ENCODE results near the gene TICRR.

TICRR gene

DNA sequence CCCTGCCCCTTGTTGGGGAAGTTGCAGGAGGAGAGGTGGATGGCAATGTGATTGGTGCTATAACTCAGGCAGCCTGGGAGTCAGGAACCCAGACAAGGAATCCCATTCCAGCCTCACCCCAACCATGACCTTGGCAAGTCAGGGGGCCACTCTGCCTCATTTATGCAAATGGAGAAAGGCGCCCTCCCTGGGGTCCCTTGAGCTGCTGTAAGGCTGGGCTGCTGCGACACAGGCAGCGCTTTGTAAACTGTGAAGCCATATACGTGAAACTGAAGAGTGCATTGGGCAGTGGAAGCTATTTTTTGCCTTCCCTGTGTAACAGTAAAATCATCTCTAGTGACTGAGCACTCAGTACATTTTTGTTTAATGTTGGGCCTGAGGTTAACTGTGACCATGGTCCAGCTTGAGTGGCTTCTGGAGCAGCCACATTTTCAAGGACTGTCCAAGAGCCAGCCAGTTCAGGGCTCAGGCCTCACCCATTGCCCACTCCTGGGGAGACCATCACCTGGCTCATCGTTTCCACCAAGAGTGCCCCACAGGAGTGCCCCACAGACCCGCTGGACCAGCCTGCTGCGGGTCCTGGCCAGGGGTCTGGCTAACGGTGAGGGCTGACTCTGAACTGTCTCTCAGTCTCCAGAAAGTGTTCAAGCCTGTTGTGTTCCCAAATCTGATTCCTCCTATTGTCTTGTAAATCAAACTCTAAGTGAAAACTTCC is 52.1 kb downstream of the TICRR start:
- H3K79me1 ChIP-seq (ENCODE audit: low read length) = no peaks in the 10 kb centered on the region
- no peak overlapping the region for H4K12ac ChIP-seq (ENCODE audit: low read depth, low read length)
- H3K18ac ChIP-seq (ENCODE audit: low read length) = no peak overlapping the region
- no peak overlapping the region for H3K4ac ChIP-seq (ENCODE audit: low read depth, low read length)
- no peak overlapping the region for H3K27ac ChIP-seq (ENCODE audit: low read depth, low read length)
- no peak overlapping the region for H3K23ac ChIP-seq (ENCODE audit: low read length)
- H2BK120ac ChIP-seq (ENCODE audit: insufficient read depth, low read length, poor library complexity) = no peak overlapping the region
- H2BK12ac ChIP-seq (ENCODE audit: low read length) = no peak overlapping the region
- no peak overlapping the region for H4K8ac ChIP-seq (ENCODE audit: low read depth, low read length)
- H3K4me2 ChIP-seq (ENCODE audit: low read length) = no peak overlapping the region
- no peak overlapping the region for H3K14ac ChIP-seq (ENCODE audit: low read length)
- H3K79me2 ChIP-seq (ENCODE audit: control insufficient read depth, insufficient read depth, low read length, poor library complexity) = no peaks in the 10 kb centered on the region
- no peak overlapping the region for H4K91ac ChIP-seq (ENCODE audit: low read depth, low read length)
- no peak overlapping the region for H2AFZ ChIP-seq (ENCODE audit: insufficient read depth, low read length, poor library complexity)
- WGBS (ENCODE audit: extremely low coverage, insufficient coverage, insufficient read length) = no CpG with 5 or more reads among the region's 8 CpGs
- H2BK5ac ChIP-seq (ENCODE audit: low read depth, low read length, poor library complexity) = no peak overlapping the region
- no peaks in the 10 kb centered on the region for H3K27me3 ChIP-seq (ENCODE audit: insufficient read depth, low read length)
- H3K9ac ChIP-seq (ENCODE audit: low read length) = no peak overlapping the region
- no peak overlapping the region for H3K4me3 ChIP-seq (ENCODE audit: low read depth, low read length)
- H3K9me3 ChIP-seq (ENCODE audit: insufficient read depth, low read depth, low read length) = peaks cover 11% of the 10 kb centered on the region
- H2AK5ac ChIP-seq (ENCODE audit: low read length) = no peak overlapping the region
- no peaks in the 10 kb centered on the region for H3K4me1 ChIP-seq (ENCODE audit: control insufficient read depth in 1 of 2, insufficient read depth in 2 of 2, low read length in 2 of 2)
- no peak for DNase-seq
- peaks cover 78 to 88% of the 10 kb centered on the region in 2 experiments for H3K36me3 ChIP-seq (ENCODE audit: control insufficient read depth in 1 of 2, insufficient read depth in 2 of 2, low read length in 2 of 2)

DNA sequence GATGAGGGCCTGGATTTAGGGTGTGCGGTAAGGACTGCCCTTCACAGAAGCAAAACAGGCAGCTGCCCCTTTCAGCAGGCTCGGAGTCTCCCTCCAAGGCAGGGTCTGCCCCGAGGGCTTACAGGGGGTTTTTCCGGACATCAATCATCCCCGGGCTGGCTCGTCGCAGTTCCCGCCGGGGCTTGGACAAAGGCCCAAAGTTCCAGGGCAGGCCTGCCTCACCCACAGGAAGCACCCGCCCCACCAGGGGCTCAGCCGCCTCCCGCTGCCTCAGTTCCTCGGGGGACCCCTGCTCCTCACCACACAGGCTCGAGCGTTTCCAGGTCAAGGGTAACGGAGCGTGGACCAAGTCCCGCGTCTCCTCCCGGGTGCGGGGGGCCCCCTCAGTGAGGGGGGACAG is 53.0 kb downstream of the TICRR start:
- H2BK5ac ChIP-seq (ENCODE audit: low read depth, low read length, poor library complexity) = no peak overlapping the region
- no peak for DNase-seq
- WGBS (ENCODE audit: extremely low coverage, insufficient coverage, insufficient read length) = no CpG with 5 or more reads among the region's 21 CpGs

DNA sequence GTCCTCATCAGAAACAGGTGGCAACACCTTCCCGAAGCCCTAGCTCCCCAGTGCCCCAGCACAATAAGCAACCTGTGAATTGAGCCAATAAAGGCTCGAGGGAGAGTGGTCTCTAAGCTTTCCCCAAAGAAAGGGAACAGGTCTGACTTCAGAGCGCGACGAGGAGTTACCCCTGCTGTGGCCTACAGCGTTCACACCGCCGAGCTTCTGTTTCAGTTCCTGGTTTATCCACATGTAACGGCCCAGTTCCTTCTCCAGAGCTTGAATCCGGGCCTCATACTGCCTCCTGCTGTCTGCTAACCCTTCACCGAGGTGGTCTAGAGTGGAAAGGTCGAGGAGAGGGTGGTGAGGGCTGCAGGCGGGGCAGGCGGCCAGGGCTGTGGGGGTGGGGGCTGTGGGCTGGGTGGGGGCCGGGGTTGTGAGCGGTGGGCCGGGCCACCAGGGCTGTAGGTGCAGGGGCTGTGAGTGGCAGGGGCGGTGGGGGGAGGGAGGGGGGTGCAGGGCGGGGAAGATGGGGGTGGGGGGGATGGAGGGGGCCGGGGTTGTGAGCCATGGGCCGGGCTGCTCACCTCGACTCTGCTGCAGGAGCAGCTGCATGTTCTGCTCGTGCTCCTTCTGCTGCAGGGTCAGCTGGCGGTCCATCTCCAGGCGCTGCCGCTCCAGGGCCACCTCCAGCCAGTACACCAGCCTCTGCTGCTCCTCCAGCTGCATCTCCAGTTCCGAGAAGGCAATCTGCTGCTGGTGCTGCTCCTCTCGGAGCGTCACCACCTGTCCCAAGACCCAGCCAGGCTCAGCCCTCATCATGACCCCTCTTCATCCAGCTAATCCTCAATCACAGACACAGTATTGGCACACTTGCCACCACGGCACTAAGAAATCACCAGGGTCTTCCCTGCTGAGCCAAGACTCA is 53.8 kb downstream of the TICRR start:
- no peak overlapping the region for H4K91ac ChIP-seq (ENCODE audit: low read depth, low read length)
- no peak overlapping the region for H3K4ac ChIP-seq (ENCODE audit: low read depth, low read length)
- no peak overlapping the region for H3K18ac ChIP-seq (ENCODE audit: low read length)
- H3K23ac ChIP-seq (ENCODE audit: low read length) = no peak overlapping the region
- no peak for DNase-seq
- no peak overlapping the region for H2AK5ac ChIP-seq (ENCODE audit: low read length)
- no CpG with 5 or more reads among the region's 30 CpGs for WGBS (ENCODE audit: extremely low coverage, insufficient coverage, insufficient read length)
- H2BK5ac ChIP-seq (ENCODE audit: low read depth, low read length, poor library complexity) = no peak overlapping the region
- H3K4me2 ChIP-seq (ENCODE audit: low read length) = no peak overlapping the region
- peaks cover 22% of the 10 kb centered on the region for H3K9me3 ChIP-seq (ENCODE audit: insufficient read depth, low read depth, low read length)
- H4K8ac ChIP-seq (ENCODE audit: low read depth, low read length) = no peak overlapping the region
- no peak overlapping the region for H2BK120ac ChIP-seq (ENCODE audit: insufficient read depth, low read length, poor library complexity)
- no peaks in the 10 kb centered on the region for H3K79me1 ChIP-seq (ENCODE audit: low read length)
- no peak overlapping the region for H2AFZ ChIP-seq (ENCODE audit: insufficient read depth, low read length, poor library complexity)
- no peak overlapping the region for H3K9ac ChIP-seq (ENCODE audit: low read length)
- H3K27ac ChIP-seq (ENCODE audit: low read depth, low read length) = no peak overlapping the region
- no peaks in the 10 kb centered on the region for H3K4me1 ChIP-seq (ENCODE audit: control insufficient read depth in 1 of 2, insufficient read depth in 2 of 2, low read length in 2 of 2)
- H3K36me3 ChIP-seq (ENCODE audit: control insufficient read depth in 1 of 2, insufficient read depth in 2 of 2, low read length in 2 of 2) = peaks cover 83 to 92% of the 10 kb centered on the region in 2 experiments
- H3K4me3 ChIP-seq (ENCODE audit: low read depth, low read length) = no peak overlapping the region
- H3K27me3 ChIP-seq (ENCODE audit: insufficient read depth, low read length) = no peaks in the 10 kb centered on the region
- H2BK12ac ChIP-seq (ENCODE audit: low read length) = no peak overlapping the region
- no peak overlapping the region for H4K12ac ChIP-seq (ENCODE audit: low read depth, low read length)
- H3K79me2 ChIP-seq (ENCODE audit: control insufficient read depth, insufficient read depth, low read length, poor library complexity) = no peaks in the 10 kb centered on the region
- no peak overlapping the region for H3K14ac ChIP-seq (ENCODE audit: low read length)

More for the DNA sequence above, 53.0 kb downstream of the TICRR start:
- no peaks in the 10 kb centered on the region for H3K27me3 ChIP-seq (ENCODE audit: insufficient read depth, low read length)
- H4K8ac ChIP-seq (ENCODE audit: low read depth, low read length) = no peak overlapping the region
- no peak overlapping the region for H2AFZ ChIP-seq (ENCODE audit: insufficient read depth, low read length, poor library complexity)
- no peak overlapping the region for H3K18ac ChIP-seq (ENCODE audit: low read length)
- H3K79me2 ChIP-seq (ENCODE audit: control insufficient read depth, insufficient read depth, low read length, poor library complexity) = no peaks in the 10 kb centered on the region
- no peaks in the 10 kb centered on the region for H3K4me1 ChIP-seq (ENCODE audit: control insufficient read depth in 1 of 2, insufficient read depth in 2 of 2, low read length in 2 of 2)
- H3K36me3 ChIP-seq (ENCODE audit: control insufficient read depth in 1 of 2, insufficient read depth in 2 of 2, low read length in 2 of 2) = peaks cover 82 to 92% of the 10 kb centered on the region in 2 experiments
- no peak overlapping the region for H2AK5ac ChIP-seq (ENCODE audit: low read length)
- H3K4me3 ChIP-seq (ENCODE audit: low read depth, low read length) = no peak overlapping the region
- H3K4me2 ChIP-seq (ENCODE audit: low read length) = no peak overlapping the region
- no peak overlapping the region for H3K27ac ChIP-seq (ENCODE audit: low read depth, low read length)
- no peak overlapping the region for H2BK12ac ChIP-seq (ENCODE audit: low read length)
- no peak overlapping the region for H4K91ac ChIP-seq (ENCODE audit: low read depth, low read length)
- H3K23ac ChIP-seq (ENCODE audit: low read length) = no peak overlapping the region
- no peak overlapping the region for H3K14ac ChIP-seq (ENCODE audit: low read length)
- no peaks in the 10 kb centered on the region for H3K79me1 ChIP-seq (ENCODE audit: low read length)
- H3K9me3 ChIP-seq (ENCODE audit: insufficient read depth, low read depth, low read length) = peaks cover 17% of the 10 kb centered on the region
- no peak overlapping the region for H3K4ac ChIP-seq (ENCODE audit: low read depth, low read length)
- H3K9ac ChIP-seq (ENCODE audit: low read length) = no peak overlapping the region
- H2BK120ac ChIP-seq (ENCODE audit: insufficient read depth, low read length, poor library complexity) = no peak overlapping the region
- no peak overlapping the region for H4K12ac ChIP-seq (ENCODE audit: low read depth, low read length)

DNA sequence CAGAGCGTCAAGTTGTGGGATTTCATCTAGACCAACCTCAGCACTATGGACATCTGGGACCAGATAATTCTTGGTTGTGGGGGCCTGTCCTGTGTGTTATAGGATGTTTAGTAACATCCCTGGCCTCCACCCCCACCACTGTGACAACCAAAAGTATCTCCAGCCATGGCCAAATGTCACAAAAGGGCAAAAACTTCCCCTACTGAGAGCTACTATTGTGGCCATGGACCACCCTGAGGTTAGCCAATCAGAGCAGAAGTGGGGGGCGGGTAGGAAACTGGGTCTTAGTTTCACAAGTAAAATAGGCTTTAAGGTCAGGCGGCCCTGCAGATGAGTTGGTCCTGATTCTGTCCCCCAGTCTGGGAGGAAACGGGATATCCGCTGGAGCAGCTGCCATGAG is 54.6 kb downstream of the TICRR start:
- H3K4me2 ChIP-seq (ENCODE audit: low read length) = no peak overlapping the region
- WGBS (ENCODE audit: extremely low coverage, insufficient coverage, insufficient read length) = no CpG with 5 or more reads among the region's 5 CpGs
- H3K36me3 ChIP-seq (ENCODE audit: control insufficient read depth in 1 of 2, insufficient read depth in 2 of 2, low read length in 2 of 2) = peaks cover 78 to 84% of the 10 kb centered on the region in 2 experiments
- H3K23ac ChIP-seq (ENCODE audit: low read length) = no peak overlapping the region
- H3K27me3 ChIP-seq (ENCODE audit: insufficient read depth, low read length) = no peaks in the 10 kb centered on the region
- no peak overlapping the region for H2BK120ac ChIP-seq (ENCODE audit: insufficient read depth, low read length, poor library complexity)
- H3K79me2 ChIP-seq (ENCODE audit: control insufficient read depth, insufficient read depth, low read length, poor library complexity) = no peaks in the 10 kb centered on the region
- no peak overlapping the region for H2BK12ac ChIP-seq (ENCODE audit: low read length)
- H3K14ac ChIP-seq (ENCODE audit: low read length) = no peak overlapping the region
- no peak overlapping the region for H3K27ac ChIP-seq (ENCODE audit: low read depth, low read length)
- H3K4me1 ChIP-seq (ENCODE audit: control insufficient read depth in 1 of 2, insufficient read depth in 2 of 2, low read length in 2 of 2) = no peaks in the 10 kb centered on the region
- H3K9ac ChIP-seq (ENCODE audit: low read length) = no peak overlapping the region
- no peak overlapping the region for H3K4ac ChIP-seq (ENCODE audit: low read depth, low read length)
- no peak overlapping the region for H2AFZ ChIP-seq (ENCODE audit: insufficient read depth, low read length, poor library complexity)
- peaks cover 24% of the 10 kb centered on the region for H3K9me3 ChIP-seq (ENCODE audit: insufficient read depth, low read depth, low read length)
- H3K79me1 ChIP-seq (ENCODE audit: low read length) = no peaks in the 10 kb centered on the region
- H4K8ac ChIP-seq (ENCODE audit: low read depth, low read length) = no peak overlapping the region
- no peak overlapping the region for H2AK5ac ChIP-seq (ENCODE audit: low read length)
- no peak for DNase-seq
- H4K91ac ChIP-seq (ENCODE audit: low read depth, low read length) = no peak overlapping the region
- H4K12ac ChIP-seq (ENCODE audit: low read depth, low read length) = no peak overlapping the region
- H3K4me3 ChIP-seq (ENCODE audit: low read depth, low read length) = no peak overlapping the region
- no peak overlapping the region for H2BK5ac ChIP-seq (ENCODE audit: low read depth, low read length, poor library complexity)
- H3K18ac ChIP-seq (ENCODE audit: low read length) = no peak overlapping the region

Data from trophoblast cell (in vitro differentiated cells and primary cell).